GM18873 (cell line): ENCODE measurements around the gene NOXA1.
"Not testable (repeated sequence)": the region's sequence is repeated elsewhere in the genome, so short reads cannot be mapped to it uniquely, and the experiment has no call there.

Source experiments
- ATAC-seq: cut with Tn5 transposase; IDR thresholded peaks from one replicate; pipeline ENCODE4 v1.9.1; 2021; ENCODE audit warnings: mild to moderate bottlenecking, moderate library complexity, moderate number of reproducible peaks; ENCODE audit not compliant: unreplicated experiment, low FRiP score

NOXA1 gene

DNA sequence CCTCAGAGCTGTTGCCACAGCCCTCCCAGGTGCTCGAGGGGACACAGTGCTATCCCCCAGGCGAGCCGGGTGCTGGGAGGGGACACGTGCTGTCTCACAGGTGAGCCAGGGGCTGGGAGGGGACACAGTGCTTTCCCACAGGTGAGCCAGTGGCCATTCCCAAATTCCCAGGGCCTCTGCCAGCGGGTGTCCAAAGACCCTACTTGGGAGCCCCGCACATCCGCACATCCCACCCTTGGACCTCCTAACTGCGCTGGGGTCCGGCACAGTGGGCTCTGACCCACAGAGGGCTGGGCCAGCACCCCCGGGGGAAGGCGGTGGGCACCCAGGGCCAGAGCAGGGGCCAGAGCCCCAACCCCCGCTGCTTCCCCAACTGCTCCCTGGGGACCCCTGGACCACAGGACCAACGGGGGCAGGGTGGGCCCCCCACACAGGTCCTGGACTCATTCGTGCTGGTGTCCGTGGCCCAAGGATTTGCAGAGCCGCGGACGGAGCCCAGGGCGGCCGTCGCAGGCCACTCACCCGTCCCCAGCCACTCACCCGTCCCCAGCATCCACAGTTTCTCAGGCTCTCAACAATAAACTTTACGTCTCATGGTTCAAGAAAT, 18.1 kb upstream of the NOXA1 start:
- ATAC-seq: no peak

DNA sequence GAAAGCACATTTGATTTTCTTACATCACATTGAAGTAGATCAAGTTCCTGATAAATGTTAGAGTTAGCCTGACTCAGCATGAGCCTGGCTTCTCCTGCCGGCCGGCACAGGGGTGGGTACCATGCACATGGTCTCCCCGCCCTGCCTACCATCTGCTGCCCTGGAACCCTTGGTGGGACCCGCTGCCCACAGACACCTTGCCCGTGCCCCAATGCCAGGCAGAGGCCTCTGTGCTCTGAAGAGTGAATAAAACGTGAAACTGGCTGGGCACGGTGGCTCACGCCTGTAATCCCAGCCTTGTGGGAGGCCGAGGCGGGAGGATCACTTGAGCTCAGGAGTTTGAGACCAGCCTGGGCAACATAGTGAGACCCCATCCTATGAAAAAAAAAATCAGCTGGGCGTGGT, 17.5 kb upstream of the NOXA1 start:
- ATAC-seq: no peak

DNA sequence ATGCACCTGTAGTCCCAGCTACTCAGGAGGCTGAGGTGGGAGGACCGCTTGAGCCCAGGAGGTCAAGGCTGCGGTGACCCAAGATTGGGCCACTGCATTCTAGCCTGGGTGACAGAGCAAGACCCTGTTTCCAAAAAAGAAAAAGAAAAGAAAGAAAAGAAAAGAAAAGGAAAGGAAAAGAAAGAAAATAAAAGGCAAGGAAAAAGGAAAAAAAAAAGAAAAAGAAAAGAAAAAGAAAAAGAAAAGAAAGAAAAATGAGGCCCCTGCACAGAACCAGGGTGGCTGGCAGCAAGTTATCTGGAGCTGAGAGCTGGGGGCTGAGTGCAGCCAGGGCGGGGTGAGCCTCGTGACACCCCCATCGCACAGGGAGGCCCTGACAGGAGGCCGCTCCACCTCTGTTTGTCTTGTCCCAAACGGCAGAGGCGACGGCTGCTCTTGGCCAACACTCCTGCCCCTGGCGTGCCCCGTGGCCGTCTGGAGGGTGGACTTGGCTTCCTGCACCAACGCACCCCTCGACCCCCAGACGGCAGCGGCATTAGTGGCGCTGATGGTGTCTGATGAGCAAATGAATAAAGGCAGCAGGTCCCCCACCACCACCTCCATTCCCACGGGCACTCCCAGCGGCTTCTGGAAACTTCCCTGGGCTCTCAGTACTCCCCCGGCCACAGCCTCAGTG, 17.0 kb upstream of the NOXA1 start:
- ATAC-seq: no peak

DNA sequence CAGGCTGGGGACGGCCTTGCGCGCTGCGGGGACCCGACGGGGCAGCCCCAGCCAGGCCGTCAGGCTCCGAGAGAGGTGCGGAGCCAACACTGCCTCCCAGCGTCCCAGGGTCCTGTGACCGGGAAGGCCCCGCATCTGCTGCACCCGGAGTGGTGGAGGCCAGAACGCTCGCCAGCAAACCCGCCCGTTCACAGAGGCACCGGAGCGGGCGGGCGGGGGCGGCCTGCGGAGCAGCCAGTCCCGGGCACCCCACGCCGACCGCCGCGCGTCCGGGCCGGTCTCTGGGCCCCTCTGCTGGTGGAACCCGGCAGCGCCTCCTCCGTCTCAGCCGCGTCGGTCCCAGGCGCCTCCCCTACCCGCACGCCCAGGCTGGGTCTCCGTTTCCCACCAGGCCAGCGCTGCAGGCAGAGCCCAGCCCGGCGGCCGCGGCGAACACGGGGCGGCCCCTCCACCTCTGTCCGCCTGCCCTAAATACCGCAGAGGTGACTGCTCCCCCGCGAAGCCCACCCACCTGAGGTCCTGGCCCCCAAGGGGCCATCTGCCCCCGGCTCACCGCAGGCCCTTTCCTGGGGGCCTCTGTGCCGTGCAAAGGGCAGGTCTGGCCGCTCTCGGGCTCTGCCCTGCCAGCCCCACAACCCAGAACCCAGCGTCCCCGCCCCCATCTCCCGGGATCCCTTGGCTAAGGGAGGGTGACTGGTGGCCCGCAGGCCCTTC, 16.2 kb upstream of the NOXA1 start:
- ATAC-seq: no peak

DNA sequence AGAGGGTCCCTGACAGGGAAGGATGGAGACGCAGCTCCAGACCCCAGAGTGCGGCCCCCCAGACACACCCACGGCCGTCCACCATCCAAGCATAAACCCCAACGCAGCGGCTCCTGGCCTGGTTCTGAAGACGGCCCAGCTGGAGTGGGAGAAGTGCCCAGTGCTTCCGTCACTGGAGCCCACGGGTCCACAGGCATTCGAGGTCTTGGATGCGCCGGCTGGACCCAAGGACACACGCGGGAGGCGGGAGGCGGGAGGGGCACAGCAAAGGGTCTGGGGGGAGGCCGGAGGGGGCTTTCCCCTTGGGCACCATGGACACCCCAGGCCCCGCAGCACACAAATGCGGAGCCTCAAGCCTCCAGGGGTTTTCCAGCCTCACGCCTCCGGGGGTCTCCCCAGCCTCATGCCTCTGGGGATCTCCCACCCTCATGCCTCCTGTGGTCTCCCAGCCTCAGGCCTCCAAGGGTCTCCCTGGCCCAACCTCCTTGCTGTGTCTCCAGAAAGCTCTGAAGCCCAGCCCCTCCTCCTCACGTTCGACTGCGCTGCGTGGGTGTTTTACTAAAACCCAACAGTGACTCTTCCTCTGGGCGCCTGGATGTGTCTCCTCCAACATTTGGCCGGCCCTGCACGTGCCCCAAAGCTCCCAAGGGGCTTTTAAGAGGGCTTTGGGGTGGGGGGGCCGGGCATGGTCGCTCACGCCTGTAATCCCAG, 15.4 kb upstream of the NOXA1 start:
- no peak for ATAC-seq

DNA sequence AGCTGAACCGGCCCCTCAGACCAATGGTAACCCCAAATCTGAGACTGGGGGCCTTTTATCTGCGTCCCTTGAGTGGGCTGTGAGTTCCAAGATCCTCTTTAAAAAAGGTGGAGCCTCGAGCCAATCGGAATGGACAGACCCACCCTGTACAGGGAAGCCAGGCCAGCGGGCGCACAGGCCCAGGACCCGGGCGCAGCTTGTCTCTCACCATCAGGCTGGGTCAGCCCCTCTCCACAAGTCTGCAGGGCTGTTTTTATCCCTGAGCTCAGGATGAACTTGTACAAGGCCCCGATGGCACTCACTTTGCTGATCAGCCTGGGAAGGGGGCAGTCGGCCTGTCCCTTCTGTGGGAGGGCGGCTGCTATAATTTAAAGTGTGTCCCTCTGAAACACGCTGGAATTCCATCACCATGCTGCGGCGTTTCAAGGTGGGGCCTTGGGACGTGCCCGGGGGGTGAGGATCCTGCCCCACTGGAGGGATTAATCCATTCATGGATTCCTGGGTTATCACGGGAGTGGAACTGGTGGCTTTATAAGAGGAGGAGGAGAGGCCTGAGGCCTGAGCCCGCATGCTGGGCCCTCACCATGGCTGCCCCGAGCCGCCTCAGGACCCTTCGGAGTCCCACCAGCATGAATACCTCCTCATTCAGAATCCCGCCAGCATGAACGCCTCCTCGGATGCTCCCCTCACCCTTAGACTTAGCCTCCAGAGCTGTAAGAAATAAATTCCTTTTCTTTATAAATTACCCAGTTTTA, 14.4 kb upstream of the NOXA1 start:
- no peak for ATAC-seq

DNA sequence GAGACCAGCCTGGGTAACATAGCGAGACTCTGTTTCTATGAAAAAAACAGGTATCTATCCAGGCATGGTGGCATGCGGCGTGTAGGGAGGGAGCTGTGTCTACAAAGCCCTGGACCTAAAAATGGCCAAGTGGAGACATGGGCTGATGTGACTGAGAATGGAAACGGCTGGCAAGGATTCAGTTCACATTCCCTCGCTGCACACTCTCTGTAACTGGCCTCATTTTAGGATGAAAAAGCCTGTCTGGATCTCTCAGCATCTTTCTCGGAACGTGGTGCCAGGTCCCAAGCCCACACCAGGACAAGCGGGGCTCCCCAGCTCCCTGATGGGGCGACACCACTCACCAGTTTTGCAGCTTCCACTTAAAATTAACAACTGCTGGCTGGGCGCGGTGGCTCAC, 13.7 kb upstream of the NOXA1 start:
- ATAC-seq: no peak

DNA sequence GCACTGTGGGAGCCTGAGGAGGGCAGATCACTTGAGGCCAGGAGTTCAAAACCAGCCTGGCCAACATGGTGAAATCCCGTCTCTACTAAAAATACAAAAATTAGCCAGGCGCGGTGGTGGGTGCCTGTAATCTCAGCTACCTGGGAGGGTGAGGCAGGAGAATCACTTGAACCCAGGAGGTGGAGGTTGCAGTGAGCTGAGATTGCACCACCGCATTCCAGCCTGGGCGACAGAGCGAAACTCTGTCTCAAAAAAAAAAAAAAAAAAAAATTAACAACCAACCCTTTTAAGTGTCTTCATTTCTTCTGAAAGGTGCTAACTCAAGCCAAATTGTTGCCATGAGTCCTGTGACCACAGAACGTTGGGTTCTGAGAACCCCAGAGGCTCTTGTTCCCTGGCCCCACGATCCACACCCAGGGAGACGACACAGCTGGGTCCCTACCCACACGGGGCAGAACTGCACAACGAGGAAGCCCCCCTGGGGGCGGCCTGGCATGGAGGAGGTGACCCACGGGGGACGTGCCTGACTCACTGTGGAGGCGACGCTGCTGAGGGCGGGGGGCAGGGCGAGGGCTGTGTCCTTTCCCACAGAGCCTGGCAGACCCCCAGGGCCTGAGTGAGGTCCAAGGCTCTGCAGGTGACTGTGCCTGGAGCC, 12.8 kb upstream of the NOXA1 start:
- not testable (repeated sequence) for ATAC-seq

DNA sequence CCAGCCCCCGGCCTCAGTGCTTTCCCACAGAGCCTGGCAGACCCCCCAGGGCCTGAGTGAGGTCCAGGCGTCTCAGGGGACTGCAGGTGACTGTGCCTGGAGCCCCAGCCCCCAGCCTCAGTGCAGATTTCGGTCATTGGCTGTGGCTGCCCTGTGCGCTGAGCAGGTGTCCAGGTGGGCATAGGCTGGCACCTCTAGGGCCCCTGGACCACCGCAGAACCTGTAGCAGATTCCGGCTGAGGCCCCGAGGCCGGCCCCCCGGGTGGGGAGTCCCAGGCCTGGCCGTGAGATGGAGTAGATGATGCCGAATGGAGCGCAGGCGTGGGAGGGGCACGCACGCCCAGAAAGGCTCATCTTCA, 12.3 kb upstream of the NOXA1 start:
- no peak for ATAC-seq

DNA sequence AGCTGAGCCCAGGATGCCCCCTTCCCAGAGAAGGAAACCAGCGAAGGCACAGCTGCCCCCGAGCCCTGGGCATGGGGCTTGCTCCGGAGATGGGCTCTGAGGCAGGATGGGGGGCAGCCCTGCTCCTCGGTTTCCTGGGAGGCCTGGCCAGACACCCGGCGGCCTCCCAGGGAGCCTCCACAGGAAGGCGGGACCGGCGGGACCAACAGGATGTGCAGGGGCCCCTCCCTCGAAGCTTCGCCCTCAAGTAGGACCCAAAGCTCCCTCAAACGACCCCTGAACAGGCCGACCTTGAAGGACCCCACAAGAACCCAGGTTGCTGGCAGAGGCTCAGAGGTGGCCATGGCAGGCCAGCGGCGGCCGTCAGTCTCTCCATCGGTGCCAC, 11.9 kb upstream of the NOXA1 start:
- ATAC-seq: no peak

DNA sequence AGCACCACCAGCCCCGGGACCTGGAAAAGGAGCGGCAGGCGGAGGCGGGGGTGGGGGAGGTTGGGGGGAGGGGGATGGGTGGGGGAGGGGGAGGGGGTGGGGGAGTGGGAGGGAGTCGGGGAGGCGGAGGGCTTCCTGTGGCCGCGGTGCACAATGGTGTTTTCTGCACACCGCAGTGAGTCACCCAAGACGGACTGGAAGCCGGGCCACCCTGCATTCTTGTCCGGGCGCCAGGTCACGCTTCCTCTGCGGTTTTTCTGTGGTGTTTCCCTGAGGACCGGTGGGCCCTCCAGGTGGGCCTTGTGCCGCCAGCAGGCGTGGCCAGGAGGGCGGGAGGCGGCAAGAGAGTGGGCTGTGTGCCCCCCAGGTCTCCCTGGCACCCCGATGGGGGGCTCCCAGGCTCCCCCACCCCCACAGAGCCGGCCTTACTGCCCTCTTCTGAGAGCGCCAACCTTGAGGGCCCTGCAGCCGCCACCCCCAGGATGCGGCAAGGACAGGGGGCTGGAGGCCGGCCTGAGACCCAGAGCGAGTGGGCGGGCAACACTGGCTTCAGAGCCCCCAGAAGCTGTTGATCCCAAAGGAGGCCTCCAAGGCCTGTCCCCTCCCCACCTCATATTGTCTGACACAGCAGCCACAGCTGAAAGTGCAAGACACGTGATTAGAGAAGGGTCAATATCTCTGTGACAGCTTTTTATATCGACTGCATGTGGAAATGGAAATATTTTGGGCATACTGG, 11.4 kb upstream of the NOXA1 start:
- no peak for ATAC-seq

DNA sequence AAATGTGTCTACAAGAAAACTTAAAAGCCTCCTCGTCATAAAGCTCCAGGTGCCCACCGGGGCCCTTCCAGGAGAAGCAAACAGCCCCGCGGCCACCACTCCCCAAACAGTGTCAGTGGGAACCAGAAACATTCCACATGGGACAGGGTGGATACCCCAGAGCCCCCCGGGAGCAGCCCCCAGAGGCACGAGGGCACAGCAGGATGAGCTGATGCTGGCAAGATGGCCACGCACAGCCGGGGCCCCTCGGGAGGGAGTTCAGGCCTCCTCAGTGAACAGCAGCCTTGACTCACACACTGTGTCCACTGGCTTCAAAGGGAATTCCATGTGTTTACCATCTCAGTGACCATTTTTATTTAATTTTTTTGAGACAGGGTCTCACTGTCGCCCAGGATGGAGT, 10.8 kb upstream of the NOXA1 start:
- ATAC-seq: no peak

DNA sequence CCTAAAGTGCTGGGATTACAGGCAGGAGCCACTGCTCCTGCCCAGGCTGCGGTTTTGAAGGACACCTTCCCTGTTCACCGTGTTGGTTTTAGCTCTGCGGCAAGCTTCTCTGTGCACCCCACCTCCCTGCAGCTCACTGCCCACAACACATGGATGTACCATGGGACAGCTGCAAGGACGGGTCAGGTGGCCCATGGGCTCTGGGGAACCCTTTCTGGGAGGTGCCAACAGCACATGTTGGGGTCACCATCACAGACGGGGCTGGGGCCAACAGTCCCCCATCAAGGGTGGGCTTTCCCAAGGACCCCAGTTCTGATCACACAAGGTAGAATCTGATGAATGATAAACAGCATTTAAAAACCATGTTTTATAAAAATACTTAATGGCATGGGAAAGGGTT, 7.7 kb upstream of the NOXA1 start:
- no peak for ATAC-seq

DNA sequence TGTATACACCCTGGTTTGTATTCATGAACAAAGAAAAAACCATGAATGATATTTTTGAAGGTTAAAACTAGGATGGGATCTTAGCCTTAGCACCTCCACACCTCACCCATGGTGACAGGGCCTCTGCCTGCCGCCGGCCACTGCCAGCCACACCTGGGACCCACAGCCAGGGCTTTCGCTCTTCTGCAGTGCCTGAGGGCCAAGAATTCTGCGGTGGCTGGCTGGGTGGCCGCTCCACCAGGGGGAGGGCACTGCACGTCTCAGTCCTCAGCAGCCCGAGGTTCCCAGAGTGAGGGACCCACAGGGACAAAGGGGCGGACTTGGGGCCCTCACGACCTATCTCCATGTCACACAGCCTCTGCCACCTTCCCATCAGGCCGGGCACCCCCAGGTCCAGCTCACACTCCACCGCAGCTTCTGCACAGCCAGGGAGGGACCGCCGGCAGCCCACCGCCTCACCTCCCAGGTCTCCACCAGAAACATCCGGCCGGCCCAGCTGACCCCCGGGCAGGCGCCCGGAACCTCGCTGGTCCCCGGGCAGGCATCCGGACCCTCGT, 7.1 kb upstream of the NOXA1 start:
- ATAC-seq: no peak

DNA sequence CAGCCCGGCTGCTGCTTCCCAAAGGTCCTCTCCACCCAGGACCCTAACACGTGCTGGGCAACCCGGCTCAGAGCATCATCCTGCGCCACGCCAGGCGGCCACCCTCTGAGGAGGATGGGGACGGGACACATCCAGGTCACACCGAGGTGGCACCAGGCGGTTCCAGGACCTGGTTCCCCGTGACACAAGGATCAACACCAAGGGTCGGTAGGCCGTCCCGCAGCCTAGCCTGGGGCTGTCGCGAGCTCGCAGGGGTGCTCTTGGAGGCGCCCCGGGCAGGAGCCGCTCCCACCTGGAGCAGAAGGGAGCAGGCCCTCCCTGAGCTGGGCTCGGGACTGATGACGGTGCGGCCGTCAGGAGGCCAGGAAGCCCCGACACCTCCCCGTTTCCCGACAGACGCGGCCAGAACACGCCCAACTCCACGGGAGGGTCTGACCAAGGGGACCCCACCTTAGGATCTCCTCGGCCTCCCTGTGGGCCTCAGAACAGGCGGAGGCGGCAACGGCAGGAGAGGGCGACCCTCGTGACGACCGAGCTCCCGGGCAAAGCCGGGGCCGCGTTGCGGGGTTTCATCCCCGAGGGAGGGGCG, 6.5 kb upstream of the NOXA1 start:
- no peak for ATAC-seq

DNA sequence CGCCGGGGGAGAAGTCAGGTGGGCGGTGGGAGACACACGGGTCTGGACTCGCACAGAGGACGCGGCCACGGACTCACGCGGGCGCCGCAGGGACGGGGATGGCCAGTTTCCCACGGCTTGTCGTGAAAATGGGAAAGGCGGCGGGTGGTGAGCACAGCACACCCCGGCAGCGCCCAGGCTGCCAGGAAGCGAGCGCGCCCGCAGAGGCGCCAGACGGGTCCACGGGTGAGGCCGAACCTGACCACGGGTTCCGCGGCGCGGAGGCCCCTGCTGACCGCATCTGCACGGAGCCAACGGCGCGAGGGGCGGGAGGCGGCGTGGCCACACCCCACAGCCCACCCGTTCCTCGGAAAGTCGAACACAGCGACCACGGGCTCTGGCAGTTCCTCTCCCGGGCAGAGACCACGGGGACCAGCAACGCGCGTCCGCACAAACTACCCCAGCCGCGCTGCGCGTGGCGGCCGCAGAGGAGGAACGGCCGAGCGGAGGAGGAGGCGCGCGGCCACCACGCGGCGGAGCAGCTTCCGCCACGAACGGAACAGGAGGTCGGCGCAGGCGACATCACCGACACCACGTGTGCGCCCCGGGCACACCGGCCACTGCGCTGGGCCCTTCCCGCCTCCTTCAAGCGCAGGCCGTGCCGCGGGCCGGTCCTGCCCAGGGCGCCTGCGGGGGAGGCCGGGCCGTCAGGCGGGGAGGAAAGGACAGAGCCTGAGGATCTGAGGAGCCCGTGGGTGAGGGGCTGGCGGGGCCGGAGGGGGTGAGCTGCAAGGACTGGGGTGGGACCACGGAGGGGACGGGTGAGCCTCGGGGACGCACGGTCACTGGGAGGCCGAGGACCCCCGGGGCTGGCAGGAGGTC, 5.8 kb upstream of the NOXA1 start:
- no peak for ATAC-seq

DNA sequence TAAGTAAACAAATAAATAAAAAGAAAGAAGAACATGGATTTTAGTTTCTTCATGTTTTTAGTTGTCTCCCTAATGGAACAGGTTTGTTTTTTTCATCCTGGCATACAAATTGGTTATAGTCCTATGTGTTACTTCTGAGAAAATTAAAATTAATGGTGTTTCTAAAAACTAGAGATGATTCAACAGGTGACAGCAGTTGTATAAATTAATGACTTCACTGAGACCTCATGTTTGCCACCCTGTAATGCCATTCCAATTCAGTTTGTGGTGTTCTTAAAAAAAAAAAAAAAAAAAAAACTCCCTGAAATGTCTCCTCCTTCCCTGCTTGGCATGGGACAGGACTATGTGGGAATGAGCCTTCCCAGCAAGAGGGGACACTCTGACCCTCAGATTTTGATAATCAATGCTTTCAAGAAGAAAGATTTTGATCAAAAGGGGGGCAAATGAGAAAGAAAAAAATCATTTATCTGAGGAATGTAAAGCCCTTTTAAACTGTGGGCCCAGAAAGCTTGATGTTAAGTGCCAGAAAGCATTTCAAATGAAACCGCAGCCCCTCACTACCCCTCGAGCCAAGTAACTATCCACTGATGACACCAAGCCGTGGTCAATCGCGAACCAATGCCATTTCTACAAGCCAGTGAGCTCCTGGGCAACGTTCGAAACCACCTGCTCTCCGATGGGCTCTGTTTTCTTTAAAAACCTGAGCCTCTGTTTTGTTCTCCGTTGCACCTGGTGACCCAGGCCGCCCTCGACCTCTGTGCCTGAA, 1.2 kb upstream of the NOXA1 start:
- no peak for ATAC-seq
